Measurements from ENCODE around the gene TSPOAP1. TPM values are rescaled to one million over a fixed set of nuclear protein-coding genes. Genes with fewer than 3 reads are reported as not detected.

The TSPOAP1 gene
- total and polyA plus RNA-seq, 2 of the 13 experiments (the other 11 are each of a cell fraction or from before 2014, with no cell fraction given) = not detected

DNA sequence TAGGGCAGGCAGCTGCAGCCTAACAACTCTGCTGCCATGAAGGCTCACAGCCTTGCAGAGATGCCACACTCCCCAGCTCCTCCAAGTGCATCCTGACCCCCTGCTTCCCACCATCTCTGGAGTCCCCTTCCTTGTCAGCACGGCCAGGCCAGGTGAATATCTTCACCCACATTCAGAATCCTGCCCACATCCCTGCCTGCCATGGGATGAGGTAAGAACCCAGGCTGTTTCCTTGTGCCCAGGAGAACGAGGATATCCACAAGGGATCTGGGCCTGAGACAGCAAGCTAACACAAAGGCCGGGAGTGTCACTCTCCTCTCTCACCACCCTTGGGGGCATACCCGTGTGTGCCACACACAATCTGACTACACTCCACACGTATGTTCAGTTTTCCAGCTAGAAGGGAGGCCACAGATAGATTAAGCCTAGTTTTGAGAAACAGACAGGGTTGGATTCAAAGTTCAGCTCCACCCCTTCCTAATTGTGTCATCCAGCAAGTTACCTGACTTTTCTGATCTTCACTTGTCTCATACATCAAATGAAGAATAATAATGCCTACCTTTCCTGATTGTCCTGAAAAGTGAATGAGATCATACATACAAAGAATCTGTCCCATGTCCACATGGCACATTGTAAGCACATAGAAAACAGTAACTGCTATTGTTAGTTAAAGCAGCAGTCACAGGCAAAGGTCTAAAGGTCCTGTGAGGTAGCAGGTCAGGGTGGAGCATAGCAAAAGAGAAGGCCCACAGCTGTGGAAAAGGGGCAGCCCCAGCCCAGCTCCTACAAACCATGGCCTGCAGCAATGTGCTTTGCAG is 40.8 kb upstream of the TSPOAP1 start (continued):
- TF ChIP-seq CERS6 (CRISPR knock-in tag; IDR thresholded peaks at IDR 0.05) = no peak
- TF ChIP-seq RXRA (CRISPR knock-in tag; IDR thresholded peaks at IDR 0.05) = peak; percentile 77; the same call in 1 of the 2 replicates
- no peak; the same call in 1 of the 2 replicates for TF ChIP-seq ZNF766 (CRISPR knock-in tag; IDR thresholded peaks at IDR 0.05; ENCODE audit: borderline replicate concordance)
- TF ChIP-seq, protein P1, sequence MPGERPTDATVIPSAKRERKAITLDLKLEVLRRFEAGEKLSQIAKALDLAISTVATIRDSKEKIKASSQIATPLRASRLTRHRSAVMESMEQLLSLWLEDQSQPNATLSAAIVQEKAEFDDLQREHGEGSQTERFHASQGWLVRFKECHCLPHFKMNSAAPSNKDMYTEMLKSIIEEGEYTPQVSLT (CRISPR knock-in tag; IDR thresholded peaks at IDR 0.05; ENCODE audit: borderline replicate concordance, low read depth) = no peak
- TF ChIP-seq NR2F6 (IDR thresholded peaks at IDR 0.05) = peak; percentile 89
- peak; percentile 78 for TF ChIP-seq NR2F6 (CRISPR knock-in tag; IDR thresholded peaks at IDR 0.05)
- TF ChIP-seq HNRNPH1 (optimal IDR thresholded peaks at IDR 0.05; ENCODE audit: low read depth, low read length) = no peak
- no peak for TF ChIP-seq FOXM1 (CRISPR knock-in tag; IDR thresholded peaks at IDR 0.05)
- TF ChIP-seq, protein P2, sequence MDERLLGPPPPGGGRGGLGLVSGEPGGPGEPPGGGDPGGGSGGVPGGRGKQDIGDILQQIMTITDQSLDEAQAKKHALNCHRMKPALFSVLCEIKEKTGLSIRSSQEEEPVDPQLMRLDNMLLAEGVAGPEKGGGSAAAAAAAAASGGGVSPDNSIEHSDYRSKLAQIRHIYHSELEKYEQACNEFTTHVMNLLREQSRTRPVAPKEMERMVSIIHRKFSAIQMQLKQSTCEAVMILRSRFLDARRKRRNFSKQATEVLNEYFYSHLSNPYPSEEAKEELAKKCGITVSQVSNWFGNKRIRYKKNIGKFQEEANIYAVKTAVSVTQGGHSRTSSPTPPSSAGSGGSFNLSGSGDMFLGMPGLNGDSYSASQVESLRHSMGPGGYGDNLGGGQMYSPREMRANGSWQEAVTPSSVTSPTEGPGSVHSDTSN (CRISPR knock-in tag; IDR thresholded peaks at IDR 0.05) = no peak
- TF ChIP-seq KLF16 (CRISPR knock-in tag; IDR thresholded peaks at IDR 0.05) = peak in 1 of 2 experiments; percentile 46; a peak in 1 of 4 replicates
- TF ChIP-seq ZNF792 (CRISPR knock-in tag; IDR thresholded peaks at IDR 0.05) = peak; percentile 73; the same call in 1 of the 2 replicates
- peak; percentile 35; the same call in 1 of the 2 replicates for TF ChIP-seq ZNF350 (CRISPR knock-in tag; IDR thresholded peaks at IDR 0.05; ENCODE audit: borderline replicate concordance, low read depth)
- TF ChIP-seq TBP (CRISPR knock-in tag; IDR thresholded peaks at IDR 0.05) = no peak
- TF ChIP-seq KDM2A (CRISPR knock-in tag; IDR thresholded peaks at IDR 0.05; ENCODE audit: borderline replicate concordance, low read depth) = no peak
- TF ChIP-seq FOSL2 (CRISPR knock-in tag; IDR thresholded peaks at IDR 0.05) = no peak
- TF ChIP-seq, protein P3, sequence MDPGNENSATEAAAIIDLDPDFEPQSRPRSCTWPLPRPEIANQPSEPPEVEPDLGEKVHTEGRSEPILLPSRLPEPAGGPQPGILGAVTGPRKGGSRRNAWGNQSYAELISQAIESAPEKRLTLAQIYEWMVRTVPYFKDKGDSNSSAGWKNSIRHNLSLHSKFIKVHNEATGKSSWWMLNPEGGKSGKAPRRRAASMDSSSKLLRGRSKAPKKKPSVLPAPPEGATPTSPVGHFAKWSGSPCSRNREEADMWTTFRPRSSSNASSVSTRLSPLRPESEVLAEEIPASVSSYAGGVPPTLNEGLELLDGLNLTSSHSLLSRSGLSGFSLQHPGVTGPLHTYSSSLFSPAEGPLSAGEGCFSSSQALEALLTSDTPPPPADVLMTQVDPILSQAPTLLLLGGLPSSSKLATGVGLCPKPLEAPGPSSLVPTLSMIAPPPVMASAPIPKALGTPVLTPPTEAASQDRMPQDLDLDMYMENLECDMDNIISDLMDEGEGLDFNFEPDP (CRISPR knock-in tag; conservative IDR thresholded peaks at IDR 0.05) = no peak
- no peak for TF ChIP-seq ZBTB3 (CRISPR knock-in tag; IDR thresholded peaks at IDR 0.05; ENCODE audit: borderline replicate concordance, low read depth)
- TF ChIP-seq DMAP1 (CRISPR knock-in tag; IDR thresholded peaks at IDR 0.05) = peak; percentile 68
- TF ChIP-seq MAFK (conservative IDR thresholded peaks at IDR 0.05 in 1 of 2, IDR thresholded peaks at IDR 0.05 in 1 of 2; ENCODE audit: low read length in 2 of 2) = no peak
- TF ChIP-seq, protein P4, sequence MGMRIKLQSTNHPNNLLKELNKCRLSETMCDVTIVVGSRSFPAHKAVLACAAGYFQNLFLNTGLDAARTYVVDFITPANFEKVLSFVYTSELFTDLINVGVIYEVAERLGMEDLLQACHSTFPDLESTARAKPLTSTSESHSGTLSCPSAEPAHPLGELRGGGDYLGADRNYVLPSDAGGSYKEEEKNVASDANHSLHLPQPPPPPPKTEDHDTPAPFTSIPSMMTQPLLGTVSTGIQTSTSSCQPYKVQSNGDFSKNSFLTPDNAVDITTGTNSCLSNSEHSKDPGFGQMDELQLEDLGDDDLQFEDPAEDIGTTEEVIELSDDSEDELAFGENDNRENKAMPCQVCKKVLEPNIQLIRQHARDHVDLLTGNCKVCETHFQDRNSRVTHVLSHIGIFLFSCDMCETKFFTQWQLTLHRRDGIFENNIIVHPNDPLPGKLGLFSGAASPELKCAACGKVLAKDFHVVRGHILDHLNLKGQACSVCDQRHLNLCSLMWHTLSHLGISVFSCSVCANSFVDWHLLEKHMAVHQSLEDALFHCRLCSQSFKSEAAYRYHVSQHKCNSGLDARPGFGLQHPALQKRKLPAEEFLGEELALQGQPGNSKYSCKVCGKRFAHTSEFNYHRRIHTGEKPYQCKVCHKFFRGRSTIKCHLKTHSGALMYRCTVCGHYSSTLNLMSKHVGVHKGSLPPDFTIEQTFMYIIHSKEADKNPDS (CRISPR knock-in tag; IDR thresholded peaks at IDR 0.05) = no peak
- no peak for TF ChIP-seq SMAD1 (CRISPR knock-in tag; IDR thresholded peaks at IDR 0.05; ENCODE audit: borderline replicate concordance, low read depth)
- TF ChIP-seq SIX4 (CRISPR knock-in tag; IDR thresholded peaks at IDR 0.05) = no peak
- peak; percentile 73 for TF ChIP-seq SAP130 (CRISPR knock-in tag; IDR thresholded peaks at IDR 0.05; ENCODE audit: low read depth)

Measured in HepG2 (cell line).